GM06990 (cell line): ENCODE data around the gene LDAH.

Source experiments
- DNase-seq: peaks from one replicate; pipeline ENCODE4 v3.0.0-alpha.2; 2011; ENCODE audit not compliant: insufficient read length; ENCODE audit errors: extremely low read depth
- H3K27me3 ChIP-seq: replicated peaks from 2 replicates; pipeline ENCODE4 v1.6.0; 2011; ENCODE audit warnings: low read length; ENCODE audit not compliant: control insufficient read depth, insufficient read depth
- H3K36me3 ChIP-seq: 2 replicates; pipeline ENCODE4 v1.5.1; 2011; ENCODE audit warnings: low read length; ENCODE audit not compliant: control insufficient read depth, insufficient read depth
- H3K4me3 ChIP-seq: replicated peaks from 2 replicates; pipeline ENCODE4 v1.5.1; 2011; ENCODE audit warnings: low read depth, mild to moderate bottlenecking, control low read depth, low read length
- TF ChIP-seq, protein P1 (sequence below): IDR thresholded peaks from 2 replicates; pipeline ENCODE4 v1.5.1; 2011; ENCODE audit warnings: low read length, control low read depth, mild to moderate bottlenecking, inconsistent platforms; ENCODE audit not compliant: insufficient read depth, poor library complexity, severe bottlenecking

The LDAH gene

GRCh38 chr2:20687260-20687832 lies 135.6 kb downstream of the LDAH start:
- no peak overlapping the region for H3K4me3 ChIP-seq
- H3K36me3 ChIP-seq: peaks cover 8% of the 10 kb centered on the region

GRCh38 chr2:20684581-20685063 lies 138.3 kb downstream of the LDAH start:
- H3K27me3 ChIP-seq: no peaks in the 10 kb centered on the region
- peaks cover 6% of the 10 kb centered on the region for H3K36me3 ChIP-seq
- no peak overlapping the region for H3K4me3 ChIP-seq
- TF ChIP-seq, protein P1, sequence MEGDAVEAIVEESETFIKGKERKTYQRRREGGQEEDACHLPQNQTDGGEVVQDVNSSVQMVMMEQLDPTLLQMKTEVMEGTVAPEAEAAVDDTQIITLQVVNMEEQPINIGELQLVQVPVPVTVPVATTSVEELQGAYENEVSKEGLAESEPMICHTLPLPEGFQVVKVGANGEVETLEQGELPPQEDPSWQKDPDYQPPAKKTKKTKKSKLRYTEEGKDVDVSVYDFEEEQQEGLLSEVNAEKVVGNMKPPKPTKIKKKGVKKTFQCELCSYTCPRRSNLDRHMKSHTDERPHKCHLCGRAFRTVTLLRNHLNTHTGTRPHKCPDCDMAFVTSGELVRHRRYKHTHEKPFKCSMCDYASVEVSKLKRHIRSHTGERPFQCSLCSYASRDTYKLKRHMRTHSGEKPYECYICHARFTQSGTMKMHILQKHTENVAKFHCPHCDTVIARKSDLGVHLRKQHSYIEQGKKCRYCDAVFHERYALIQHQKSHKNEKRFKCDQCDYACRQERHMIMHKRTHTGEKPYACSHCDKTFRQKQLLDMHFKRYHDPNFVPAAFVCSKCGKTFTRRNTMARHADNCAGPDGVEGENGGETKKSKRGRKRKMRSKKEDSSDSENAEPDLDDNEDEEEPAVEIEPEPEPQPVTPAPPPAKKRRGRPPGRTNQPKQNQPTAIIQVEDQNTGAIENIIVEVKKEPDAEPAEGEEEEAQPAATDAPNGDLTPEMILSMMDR: no peak
- DNase-seq: no peak

More at GRCh38 chr2:20687260-20687832, 135.6 kb downstream of the LDAH start:
- H3K27me3 ChIP-seq: no peaks in the 10 kb centered on the region
- TF ChIP-seq, protein P1: no peak
- no peak for DNase-seq

GRCh38 chr2:20682167-20682920 lies 140.6 kb downstream of the LDAH start:
- peaks cover 6% of the 10 kb centered on the region for H3K36me3 ChIP-seq
- TF ChIP-seq, protein P1: peak; percentile 56
- no peak for DNase-seq
- no peaks in the 10 kb centered on the region for H3K27me3 ChIP-seq
- H3K4me3 ChIP-seq: no peak overlapping the region

GRCh38 chr2:20680744-20681375 lies 142.0 kb downstream of the LDAH start:
- H3K36me3 ChIP-seq: peaks cover 2% of the 10 kb centered on the region
- TF ChIP-seq, protein P1: no peak
- no peaks in the 10 kb centered on the region for H3K27me3 ChIP-seq
- no peak for DNase-seq
- no peak overlapping the region for H3K4me3 ChIP-seq

- Histone ChIP-seq H3K4me3 (no peak overlapping the region), H3K36me3 (no peaks in the 10 kb centered on the region), H3K27me3 (no peaks in the 10 kb centered on the region)
- TF ChIP-seq, protein P1: no peak
- no peak for DNase-seq
Observed at GRCh38 chr2:20678780-20679179, 144.1 kb downstream of the LDAH start.
